ENCODE results near the gene PIK3C2G.

DNA sequence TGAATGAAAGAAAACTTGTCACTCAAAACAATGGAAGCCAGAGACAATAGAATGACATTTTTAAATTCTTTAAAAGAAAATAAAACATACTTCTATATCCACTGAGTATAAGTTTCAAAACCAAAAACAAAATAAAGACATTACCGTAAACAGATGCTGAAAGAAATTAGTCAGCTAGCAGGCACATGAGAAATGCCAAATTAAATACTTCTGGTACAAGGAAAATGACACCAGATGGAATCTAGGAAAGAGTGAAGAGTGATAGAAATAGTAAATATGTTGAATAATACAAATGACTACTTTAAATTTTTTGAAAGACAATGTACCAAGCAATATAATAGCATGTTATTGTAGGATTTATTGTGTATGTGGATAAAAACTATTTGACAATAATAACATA, 23.8 kb downstream of the PIK3C2G start:
- TF ChIP-seq, protein P1, sequence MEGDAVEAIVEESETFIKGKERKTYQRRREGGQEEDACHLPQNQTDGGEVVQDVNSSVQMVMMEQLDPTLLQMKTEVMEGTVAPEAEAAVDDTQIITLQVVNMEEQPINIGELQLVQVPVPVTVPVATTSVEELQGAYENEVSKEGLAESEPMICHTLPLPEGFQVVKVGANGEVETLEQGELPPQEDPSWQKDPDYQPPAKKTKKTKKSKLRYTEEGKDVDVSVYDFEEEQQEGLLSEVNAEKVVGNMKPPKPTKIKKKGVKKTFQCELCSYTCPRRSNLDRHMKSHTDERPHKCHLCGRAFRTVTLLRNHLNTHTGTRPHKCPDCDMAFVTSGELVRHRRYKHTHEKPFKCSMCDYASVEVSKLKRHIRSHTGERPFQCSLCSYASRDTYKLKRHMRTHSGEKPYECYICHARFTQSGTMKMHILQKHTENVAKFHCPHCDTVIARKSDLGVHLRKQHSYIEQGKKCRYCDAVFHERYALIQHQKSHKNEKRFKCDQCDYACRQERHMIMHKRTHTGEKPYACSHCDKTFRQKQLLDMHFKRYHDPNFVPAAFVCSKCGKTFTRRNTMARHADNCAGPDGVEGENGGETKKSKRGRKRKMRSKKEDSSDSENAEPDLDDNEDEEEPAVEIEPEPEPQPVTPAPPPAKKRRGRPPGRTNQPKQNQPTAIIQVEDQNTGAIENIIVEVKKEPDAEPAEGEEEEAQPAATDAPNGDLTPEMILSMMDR (IDR thresholded peaks at IDR 0.05): no peak
- TF ChIP-seq POLR2A (IDR thresholded peaks at IDR 0.05): no peak

Data from testis (tissue), 2 donors.